ENCODE measurements around the gene SCN10A.
A peak's percentile ranks its signal among the peaks of the same experiment; 100 is the strongest.

The SCN10A gene

GRCh38 chr3:38824349-38824748 is 8.3 kb upstream of the SCN10A start:
- TF ChIP-seq CTCF (IDR thresholded peaks at IDR 0.05; ENCODE audit: low read depth, low read length): no peak
- DNase-seq (ENCODE audit: extremely low read depth, low read depth): no peak

- DNase-seq (ENCODE audit: extremely low read depth, low read depth): no peak
- no peak for TF ChIP-seq CTCF (IDR thresholded peaks at IDR 0.05; ENCODE audit: low read depth, low read length)
These were observed 7.7 kb upstream of the SCN10A start for GRCh38 chr3:38823722-38824121.

- TF ChIP-seq CTCF (IDR thresholded peaks at IDR 0.05; ENCODE audit: low read depth, low read length): no peak
- DNase-seq (ENCODE audit: extremely low read depth, low read depth): no peak
These were observed 7.2 kb upstream of the SCN10A start for GRCh38 chr3:38823186-38823585.

GRCh38 chr3:38811822-38812221 is 4.2 kb downstream of the SCN10A start:
- no peak for TF ChIP-seq CTCF (IDR thresholded peaks at IDR 0.05; ENCODE audit: low read depth, low read length)
- DNase-seq (ENCODE audit: extremely low read depth, low read depth): no peak

- no peak for TF ChIP-seq CTCF (IDR thresholded peaks at IDR 0.05; ENCODE audit: low read depth, low read length)
These were observed 10.1 kb downstream of the SCN10A start for GRCh38 chr3:38805765-38806386.

GRCh38 chr3:38805004-38805403 is 11.0 kb downstream of the SCN10A start:
- TF ChIP-seq CTCF (IDR thresholded peaks at IDR 0.05; ENCODE audit: low read depth, low read length): no peak
- no peak for DNase-seq (ENCODE audit: extremely low read depth, low read depth)

More at GRCh38 chr3:38805765-38806386, 10.1 kb downstream of the SCN10A start:
- DNase-seq (ENCODE audit: extremely low read depth, low read depth): peak; percentile 28

GRCh38 chr3:38800511-38800910 is 15.5 kb downstream of the SCN10A start:
- no peak for DNase-seq (ENCODE audit: extremely low read depth, low read depth)
- TF ChIP-seq CTCF (IDR thresholded peaks at IDR 0.05; ENCODE audit: low read depth, low read length): no peak

Measured in AG09319 (cell line).